H1 (cell line): ENCODE data around the gene DCBLD2. TPM values are rescaled to one million over a fixed set of nuclear protein-coding genes. Genes with fewer than 3 reads are reported as not detected.

Source experiments
- CTCF ChIA-PET: fragments of 300-600 bp; sonication (Branson Sonifier 250); formaldehyde crosslinking; loops from one replicate; lab custom pipeline; 2021; ENCODE audit not compliant: partially characterized antibody; lab: Charles Lee
- POLR2A ChIA-PET: fragments of 300-600 bp; sonication (Branson Sonifier 250); formaldehyde crosslinking; loops from one replicate; lab custom pipeline; 2021; ENCODE audit warnings: inconsistent platforms; ENCODE audit not compliant: partially characterized antibody; lab: Charles Lee
- DNase-seq, 2 experiments: peaks; one replicate each; pipeline versions ENCODE4 v3.0.0 to v3.0.0-alpha.2; 2010 to 2022; ENCODE audit warnings: low spot score in 2 of 2, low read depth in 1 of 2, mixed read lengths in 1 of 2
- FAIRE-seq: peaks from 2 replicates; lab custom pipeline; 2011; peaks lifted over from hg19 to GRCh38; lab: Jason Lieb, UNC
- H2AFZ ChIP-seq: 2 replicates; pipeline ENCODE4 v1.8.1; 2012; ENCODE audit warnings: low read length, inconsistent platforms
- H2AK5ac ChIP-seq: 2 replicates; pipeline ENCODE4 v1.6.1; 2013; ENCODE audit warnings: low read depth, low read length
- H2BK120ac ChIP-seq: replicated peaks from 2 replicates; pipeline ENCODE3; 2013; ENCODE audit warnings: low read depth, low read length, inconsistent platforms
- H2BK12ac ChIP-seq: 2 replicates; pipeline ENCODE4 v1.6.1; 2013; ENCODE audit warnings: low read depth, low read length
- H2BK15ac ChIP-seq: 2 replicates; pipeline ENCODE4 v1.6.1; 2013; ENCODE audit warnings: low read length
- H2BK20ac ChIP-seq: 2 replicates; pipeline ENCODE4 v1.6.1; 2013; ENCODE audit warnings: low read length
- H2BK5ac ChIP-seq: 2 replicates; pipeline ENCODE4 v1.6.1; 2013; ENCODE audit warnings: low read depth, low read length
- H3K14ac ChIP-seq: 2 replicates; pipeline ENCODE4 v1.6.1; 2013; ENCODE audit warnings: inconsistent platforms; ENCODE audit not compliant: insufficient read length
- H3K18ac ChIP-seq: 2 replicates; pipeline ENCODE4 v1.6.1; 2013; ENCODE audit warnings: low read length; ENCODE audit errors: extremely low read depth
- H3K23ac ChIP-seq: 2 replicates; pipeline ENCODE4 v1.6.1; 2013; ENCODE audit warnings: inconsistent platforms; ENCODE audit not compliant: insufficient read length
- H3K23me2 ChIP-seq: 2 replicates; pipeline ENCODE4 v1.6.1; 2013; ENCODE audit warnings: low read depth, low read length
- H3K27ac ChIP-seq: 2 replicates; pipeline ENCODE4 v1.6.1; 2011; ENCODE audit warnings: low read depth, low read length, inconsistent platforms
- H3K27me3 ChIP-seq, 4 experiments: replicated peaks in 1 of 4; 1 replicate in 1 of 4; 2 replicates in 3 of 4; pipeline versions ENCODE4 v1.6.1 to v1.8.1; 2011 to 2013; ENCODE audit warnings: low read length in 3 of 4, mild to moderate bottlenecking in 3 of 4, inconsistent platforms in 2 of 4, mixed read lengths in 2 of 4, moderate library complexity in 1 of 4; ENCODE audit not compliant: control insufficient read depth in 3 of 4, insufficient read depth in 3 of 4; ENCODE audit errors: extremely low read depth in 1 of 4
- H3K36me3 ChIP-seq, 4 experiments: 2 replicates each; pipeline versions ENCODE4 v1.6.1 to v1.8.1; 2011 to 2013; ENCODE audit warnings: mild to moderate bottlenecking in 4 of 4, low read length in 3 of 4, moderate library complexity in 2 of 4, control low read depth in 1 of 4, inconsistent platforms in 1 of 4; ENCODE audit not compliant: insufficient read depth in 4 of 4, control insufficient read depth in 2 of 4
- H3K4ac ChIP-seq: replicated peaks from 2 replicates; pipeline ENCODE3; 2013; ENCODE audit warnings: low read length, low read depth, mixed read lengths, inconsistent platforms; ENCODE audit not compliant: insufficient read length
- H3K4me1 ChIP-seq, 4 experiments: replicated peaks in 1 of 4; 1 replicate in 1 of 4; 2 replicates in 3 of 4; pipeline versions ENCODE4 v1.6.1 to v1.8.1; 2011 to 2013; ENCODE audit warnings: low read length in 3 of 4, inconsistent platforms in 2 of 4, mixed read lengths in 1 of 4; ENCODE audit not compliant: insufficient read depth in 4 of 4, control insufficient read depth in 3 of 4
- H3K4me2 ChIP-seq, 2 experiments: 2 replicates each; pipeline versions ENCODE4 v1.6.1 to v1.8.1; 2011 to 2013; ENCODE audit warnings: low read depth in 2 of 2, low read length in 2 of 2, control low read depth in 1 of 2, inconsistent platforms in 1 of 2, mild to moderate bottlenecking in 1 of 2; ENCODE audit not compliant: insufficient read depth in 1 of 2
- H3K4me3 ChIP-seq, 4 experiments: fragments of 200-600, 300-600 bp in 1 of 4; sonication (generic), shearing (Covaris generic), sonication (Bioruptor Twin) in 1 of 4; 2 replicates each; pipeline versions ENCODE4 v1.5.1 to v1.8.1; 2011 to 2016; ENCODE audit warnings: low read length in 4 of 4, low read depth in 3 of 4, control low read depth in 2 of 4, inconsistent platforms in 2 of 4, mild to moderate bottlenecking in 2 of 4, mixed read lengths in 1 of 4, moderate library complexity in 1 of 4; ENCODE audit not compliant: insufficient read depth in 2 of 4; ENCODE audit errors: extremely low read depth in 1 of 4
- H3K56ac ChIP-seq: replicated peaks from 2 replicates; pipeline ENCODE3; 2013; ENCODE audit warnings: low read depth, mild to moderate bottlenecking, mixed read lengths, low read length, inconsistent platforms; ENCODE audit not compliant: insufficient read length
- H3K79me1 ChIP-seq: 2 replicates; pipeline ENCODE4 v1.6.1; 2013; ENCODE audit warnings: low read depth, low read length, control low read depth
- H3K79me2 ChIP-seq, 2 experiments: 2 replicates each; pipeline versions ENCODE4 v1.6.1 to v1.8.1; 2012 to 2013; ENCODE audit warnings: low read length in 2 of 2, mild to moderate bottlenecking in 2 of 2, inconsistent platforms in 1 of 2; ENCODE audit not compliant: insufficient read depth in 2 of 2, control insufficient read depth in 1 of 2
- H3K9ac ChIP-seq, 4 experiments: replicated peaks in 1 of 4; 1 replicate in 1 of 4; 2 replicates in 3 of 4; pipeline versions ENCODE4 v1.6.1 to v1.8.1; 2011 to 2013; ENCODE audit warnings: low read depth in 3 of 4, low read length in 3 of 4, control low read depth in 2 of 4, mild to moderate bottlenecking in 2 of 4, moderate library complexity in 2 of 4, inconsistent platforms in 1 of 4; ENCODE audit errors: extremely low read depth in 1 of 4
- H3K9me3 ChIP-seq, 2 experiments: 2 replicates each; pipeline versions ENCODE4 v1.6.1 to v1.8.1; 2012 to 2013; ENCODE audit warnings: mild to moderate bottlenecking in 2 of 2, moderate library complexity in 2 of 2, control low read depth in 1 of 2, inconsistent platforms in 1 of 2, low read depth in 1 of 2, low read length in 1 of 2, mixed read lengths in 1 of 2; ENCODE audit not compliant: insufficient read depth in 2 of 2
- H4K20me1 ChIP-seq, 2 experiments: replicated peaks in 1 of 2; 2 replicates each; pipeline versions ENCODE3 to v1.8.1; 2011 to 2013; ENCODE audit warnings: inconsistent platforms in 2 of 2, low read length in 2 of 2, mild to moderate bottlenecking in 1 of 2; ENCODE audit not compliant: insufficient read depth in 2 of 2, control insufficient read depth in 1 of 2
- H4K5ac ChIP-seq: 2 replicates; pipeline ENCODE4 v1.6.1; 2013; ENCODE audit warnings: low read length, low read depth, mixed read lengths, inconsistent platforms; ENCODE audit not compliant: insufficient read length
- H4K8ac ChIP-seq: 2 replicates; pipeline ENCODE4 v1.8.0; 2013; ENCODE audit warnings: mild to moderate bottlenecking, moderate library complexity, low read length, inconsistent platforms; ENCODE audit not compliant: insufficient read depth; ENCODE audit errors: extremely low read depth
- H4K91ac ChIP-seq: replicated peaks from 2 replicates; pipeline ENCODE3; 2013; ENCODE audit warnings: low read length, mixed read lengths, inconsistent platforms; ENCODE audit not compliant: insufficient read length
- BACH1 ChIP-seq: IDR thresholded peaks from 2 replicates; pipeline ENCODE4 v1.6.1; 2012; ENCODE audit warnings: low read length, improper control_type of control experiment
- CEBPB ChIP-seq: IDR thresholded peaks from 2 replicates; pipeline ENCODE4 v1.6.1; 2012; ENCODE audit warnings: low read depth, low read length
- EGR1 ChIP-seq: IDR thresholded peaks from 2 replicates; pipeline ENCODE4 v1.6.1; 2011; ENCODE audit warnings: low read depth, low read length, borderline replicate concordance
- EP300 ChIP-seq, 2 experiments: IDR thresholded peaks; 1 replicate in 1 of 2; 2 replicates in 1 of 2; pipeline ENCODE4 v1.6.1; 2011 to 2012; ENCODE audit warnings: low read depth in 2 of 2, low read length in 2 of 2, mild to moderate bottlenecking in 2 of 2, borderline replicate concordance in 1 of 2, inconsistent platforms in 1 of 2, moderate library complexity in 1 of 2
- POU5F1 ChIP-seq: IDR thresholded peaks from 2 replicates; pipeline ENCODE4 v1.6.1; 2011; ENCODE audit warnings: low read depth, mild to moderate bottlenecking, low read length, moderate library complexity
- RFX5 ChIP-seq: IDR thresholded peaks from 2 replicates; pipeline ENCODE4 v1.6.1; 2011; ENCODE audit warnings: low read depth, low read length, improper control_type of control experiment, borderline replicate concordance
- SAP30 ChIP-seq: fragments of 300-600 bp; sonication (generic); IDR thresholded peaks from 2 replicates; pipeline ENCODE4 v1.7.1; 2012; ENCODE audit warnings: low read length, moderate library complexity, mild to moderate bottlenecking, inconsistent platforms; ENCODE audit not compliant: insufficient read depth, insufficient replicate concordance
- SIN3A ChIP-seq, 2 experiments: IDR thresholded peaks in 1 of 2; conservative IDR thresholded peaks in 1 of 2; 2 replicates each; pipeline ENCODE4 v1.6.1; 2011 to 2012; ENCODE audit warnings: low read length in 2 of 2, improper control_type of control experiment in 1 of 2, low read depth in 1 of 2, mild to moderate bottlenecking in 1 of 2
- SIX5 ChIP-seq: IDR thresholded peaks from 2 replicates; pipeline ENCODE4 v1.6.1; 2011; ENCODE audit warnings: mild to moderate bottlenecking, low read depth, low read length
- SP2 ChIP-seq: IDR thresholded peaks from 2 replicates; pipeline ENCODE4 v1.6.1; 2012; ENCODE audit warnings: mild to moderate bottlenecking, low read length, inconsistent platforms
- WGBS, 2 experiments: shearing (Covaris generic) in 1 of 2; methylation state at CpG; one replicate each; pipeline versions ENCODE4 v1.1.6 to v1.1.7; 2013 to 2015; ENCODE audit warnings: low lambda C conversion rate in 2 of 2, mixed read lengths in 2 of 2, inconsistent platforms in 1 of 2, low coverage in 1 of 2, missing lambda C conversion rate in 1 of 2; ENCODE audit not compliant: insufficient replicate concordance in 2 of 2, insufficient coverage in 1 of 2, insufficient read length in 1 of 2; ENCODE audit errors: extremely low coverage in 1 of 2, missing lambda C conversion rate in 1 of 2; 5-methylcytosine and 5-hydroxymethylcytosine counted together
- polyA plus RNA-seq, 7 experiments: library from polyadenylated mRNA; depleted of rRNA in 3 of 7; stranded (reverse) in 5 of 7; unstranded in 2 of 7; fragments of >200 nt in 5 of 7; fragments of 200-250 nt in 2 of 7; gene quantifications; 1 replicate in 5 of 7; 2 replicates in 1 of 7; 4 replicates in 1 of 7; pipeline versions ENCODE4 v1.2.1 to v1.2.3, GENCODE V29; 2011 to 2013; ENCODE audit warnings: missing spikeins in 2 of 7, mixed read lengths in 2 of 7
- total RNA-seq: library from RNA; stranded (reverse); fragmentation: NEBNext Ultra II Directional; extraction: Animal tissue kit (Norgen Biotek cat#: 25700); gene quantifications from 2 replicates; pipeline ENCODE4 v1.2.1, GENCODE V29; 2021
- TF ChIP-seq, protein P1 (sequence below): IDR thresholded peaks from 2 replicates; pipeline ENCODE4 v1.6.1; 2011; ENCODE audit warnings: low read depth, mild to moderate bottlenecking, low read length; ENCODE audit not compliant: insufficient read depth

DCBLD2 gene
- total and polyA plus RNA-seq, 2 of the 8 experiments (the other 6 are each of a cell fraction or from before 2014, with no cell fraction given): 19.6 to 63.8 TPM

DNA sequence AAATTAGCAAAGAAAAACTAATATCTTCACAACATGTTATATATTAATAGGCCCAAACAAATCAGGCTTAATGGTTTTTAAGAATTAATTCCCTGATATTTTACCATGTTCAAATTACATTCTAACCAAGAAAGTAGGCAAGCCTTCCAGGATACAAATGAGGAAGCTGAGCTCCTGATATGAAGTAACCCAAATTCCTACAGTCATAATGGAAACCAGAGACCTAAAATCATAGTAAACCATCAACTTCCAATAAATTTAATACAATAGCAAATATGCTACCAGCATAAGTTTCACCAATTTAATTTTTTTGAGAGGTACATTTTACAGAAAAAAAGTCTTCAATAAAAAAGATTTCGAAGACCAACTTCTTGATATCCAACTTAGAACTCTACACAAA is 3.8 kb downstream of the DCBLD2 start:
- Histone ChIP-seq H2AK5ac (no peak overlapping the region), H3K27me3 (no peaks in the 10 kb centered on the region), H3K9ac (no peak overlapping the region), H4K8ac (no peak overlapping the region), H3K56ac (no peak overlapping the region), H3K4me2 (no peak overlapping the region), H2BK12ac (no peak overlapping the region), H4K5ac (no peak overlapping the region), H2BK20ac (no peak overlapping the region), H3K18ac (no peak overlapping the region), H3K79me1 (0 out of 2 replicates have a peak, but pooled peaks cover 4% of the 10 kb centered on the region), H3K4me1 (peaks cover 0 to 10% (median 5%) of the 10 kb centered on the region in 4 experiments; a peak in 4 of 7 replicates), H3K23me2 (no peaks in the 10 kb centered on the region; the same call in none of the 2 replicates), H4K20me1 (peaks cover 10 to 12% of the 10 kb centered on the region in 2 experiments), H3K4ac (no peak overlapping the region), H3K9me3 (no peaks in the 10 kb centered on the region), H2AFZ (no peak overlapping the region), H3K79me2 (peaks cover 12 to 82% of the 10 kb centered on the region in 2 experiments), H3K23ac (no peak overlapping the region), H2BK120ac (no peak overlapping the region), H3K36me3 (no peaks in the 10 kb centered on the region), H3K14ac (no peak overlapping the region), H3K27ac (no peak overlapping the region), H3K4me3 (no peak overlapping the region), H2BK15ac (no peak overlapping the region), H2BK5ac (no peak overlapping the region), H4K91ac (no peak overlapping the region)
- ChIA-PET POLR2A (no interaction called here), CTCF (no interaction called here)
- no peak for DNase-seq
- no peak for TF ChIP-seq CEBPB
- no peak for TF ChIP-seq EP300 (IDR thresholded peaks at IDR 0.05; ENCODE audit: borderline replicate concordance in 1 of 2, low read depth in 2 of 2, low read length in 2 of 2)
- TF ChIP-seq SAP30: no peak
- no peak for TF ChIP-seq POU5F1
- no peak for TF ChIP-seq SP2
- no peak for TF ChIP-seq BACH1
- no peak for TF ChIP-seq RFX5
- TF ChIP-seq, protein P1, sequence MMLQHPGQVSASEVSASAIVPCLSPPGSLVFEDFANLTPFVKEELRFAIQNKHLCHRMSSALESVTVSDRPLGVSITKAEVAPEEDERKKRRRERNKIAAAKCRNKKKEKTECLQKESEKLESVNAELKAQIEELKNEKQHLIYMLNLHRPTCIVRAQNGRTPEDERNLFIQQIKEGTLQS: no peak
- TF ChIP-seq SIN3A (conservative IDR thresholded peaks at IDR 0.05 in 1 of 2, IDR thresholded peaks at IDR 0.05 in 1 of 2; ENCODE audit: low read depth in 1 of 2, low read length in 2 of 2): no peak
- no peak for TF ChIP-seq SIX5
- TF ChIP-seq EGR1: no peak
- WGBS, 2 experiments: 54% methylated on average over 1 of the region's 1 CpG; no CpG with 5 or more reads in 1 of the 2 experiments
- FAIRE-seq: no peak
